OCI-LY1 (cell line): ENCODE measurements around the gene ABCB8.

Source experiments
- H2AFZ ChIP-seq: fragments of 200-600 bp; sonication (generic), shearing (Covaris generic); 2 replicates; pipeline ENCODE4 v1.6.0; 2014; ENCODE audit warnings: antibody characterized with exemption, mild to moderate bottlenecking, low read length
- H3F3A ChIP-seq: fragments of 200-600 bp; sonication (generic), shearing (Covaris generic); 2 replicates; pipeline ENCODE4 v1.6.0; 2014; ENCODE audit warnings: mild to moderate bottlenecking, antibody characterized with exemption, low read length, moderate library complexity; ENCODE audit not compliant: insufficient read depth
- H3K27ac ChIP-seq: fragments of 200-600 bp; sonication (generic); 2 replicates; pipeline ENCODE4 v1.5.1; 2014; ENCODE audit warnings: low read length, mixed run types, mild to moderate bottlenecking, low read depth; ENCODE audit not compliant: poor library complexity, severe bottlenecking
- H3K27me3 ChIP-seq: fragments of 200-600 bp; sonication (generic); 2 replicates; pipeline ENCODE4 v1.6.0; 2014; ENCODE audit warnings: antibody characterized with exemption, mild to moderate bottlenecking, low read length, moderate library complexity; ENCODE audit not compliant: insufficient read depth
- H3K36me3 ChIP-seq: fragments of 200-600 bp; sonication (generic); 2 replicates; pipeline ENCODE4 v1.6.1; 2014; ENCODE audit warnings: mild to moderate bottlenecking, antibody characterized with exemption, low read length, moderate library complexity, mixed read lengths; ENCODE audit not compliant: insufficient read depth
- H3K4me1 ChIP-seq: fragments of 200-600 bp; sonication (generic); 2 replicates; pipeline ENCODE4 v1.5.1; 2014; ENCODE audit warnings: mild to moderate bottlenecking, low read length, moderate library complexity; ENCODE audit not compliant: insufficient read depth, severe bottlenecking
- H3K4me2 ChIP-seq: fragments of 200-600 bp; sonication (generic), shearing (Covaris generic); 2 replicates; pipeline ENCODE4 v1.6.1; 2014; ENCODE audit warnings: low read length
- H3K4me3 ChIP-seq: fragments of 200-600 bp; sonication (generic); 2 replicates; pipeline ENCODE4 v1.5.1; 2014; ENCODE audit warnings: low read length, low read depth, mild to moderate bottlenecking, mixed read lengths; ENCODE audit not compliant: poor library complexity, severe bottlenecking
- H3K79me2 ChIP-seq: fragments of 200-600 bp; shearing (Covaris generic); 2 replicates; pipeline ENCODE4 v1.6.1; 2016; ENCODE audit warnings: mixed run types, low read length, mixed read lengths; ENCODE audit not compliant: insufficient read depth
- H3K9ac ChIP-seq: fragments of 200-600 bp; sonication (generic), shearing (Covaris generic); 2 replicates; pipeline ENCODE4 v1.6.1; 2014; ENCODE audit warnings: mild to moderate bottlenecking, low read length, mixed read lengths
- H3K9me2 ChIP-seq: fragments of 200-600 bp; sonication (generic), shearing (Covaris generic); 2 replicates; pipeline ENCODE4 v1.6.1; 2014; ENCODE audit warnings: low read depth, mild to moderate bottlenecking, low read length, mixed read lengths
- H3K9me3 ChIP-seq: fragments of 200-600 bp; shearing (Covaris generic); 2 replicates; pipeline ENCODE4 v1.6.1; 2014; ENCODE audit warnings: low read length, mixed read lengths
- H4K20me1 ChIP-seq: fragments of 200-600 bp; sonication (generic), shearing (Covaris generic); 2 replicates; pipeline ENCODE4 v1.6.0; 2016; ENCODE audit warnings: mild to moderate bottlenecking, low read length; ENCODE audit not compliant: insufficient read depth
- EZH2 ChIP-seq: fragments of 200-600 bp; sonication (generic), shearing (Covaris generic); IDR thresholded peaks from 2 replicates; pipeline ENCODE4 v1.8.0; 2017; ENCODE audit warnings: borderline replicate concordance, mixed run types, mild to moderate bottlenecking, antibody characterized with exemption, low read length, moderate library complexity, mixed read lengths
- TF ChIP-seq, protein P1 (sequence below): fragments of 200-600 bp; sonication (generic), shearing (Covaris generic); IDR thresholded peaks from 2 replicates; pipeline ENCODE4 v1.5.1; 2017; ENCODE audit warnings: mild to moderate bottlenecking, antibody characterized with exemption, low read length, moderate library complexity, mixed read lengths

Gene ABCB8

DNA sequence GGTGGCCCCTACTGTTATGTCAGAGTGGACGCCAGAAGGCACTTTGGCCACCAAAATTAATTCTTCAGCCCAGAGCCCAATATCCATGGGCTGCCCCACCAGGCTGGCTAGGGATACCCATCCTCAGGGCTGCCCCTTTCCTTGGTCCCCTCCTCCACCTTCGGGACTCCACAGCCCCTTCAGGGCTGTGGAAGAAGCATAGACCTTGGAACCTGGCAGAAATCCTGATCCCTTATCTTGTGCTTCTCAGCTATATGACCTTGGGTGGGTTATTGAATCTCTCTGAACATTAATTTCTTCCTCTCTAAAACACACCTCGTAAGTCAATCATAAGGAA is 55.5 kb downstream of the ABCB8 start:
- H2AFZ ChIP-seq, result 0 out of 2 replicates have a peak overlapping the region, but pooled peaks have one; percentile 44
- peak overlapping the region; percentile 82 for H3K4me3 ChIP-seq
- H3K36me3 ChIP-seq, result no peaks in the 10 kb centered on the region; the same call in 1 of the 2 replicates
- peaks cover 55% of the 10 kb centered on the region for H3K4me1 ChIP-seq
- no peaks in the 10 kb centered on the region for H4K20me1 ChIP-seq
- no peaks in the 10 kb centered on the region for H3K79me2 ChIP-seq
- H3K9me2 ChIP-seq, result no peaks in the 10 kb centered on the region
- H3K4me2 ChIP-seq, result peak overlapping the region; percentile 90
- H3K9me3 ChIP-seq, result no peaks in the 10 kb centered on the region
- H3F3A ChIP-seq, result no peaks in the 10 kb centered on the region; the same call in none of the 2 replicates
- H3K9ac ChIP-seq, result peak overlapping the region; percentile 92; the same call in 1 of the 2 replicates
- peaks cover 16% of the 10 kb centered on the region for H3K27me3 ChIP-seq
- no peak overlapping the region for H3K27ac ChIP-seq
- TF ChIP-seq, protein P1, sequence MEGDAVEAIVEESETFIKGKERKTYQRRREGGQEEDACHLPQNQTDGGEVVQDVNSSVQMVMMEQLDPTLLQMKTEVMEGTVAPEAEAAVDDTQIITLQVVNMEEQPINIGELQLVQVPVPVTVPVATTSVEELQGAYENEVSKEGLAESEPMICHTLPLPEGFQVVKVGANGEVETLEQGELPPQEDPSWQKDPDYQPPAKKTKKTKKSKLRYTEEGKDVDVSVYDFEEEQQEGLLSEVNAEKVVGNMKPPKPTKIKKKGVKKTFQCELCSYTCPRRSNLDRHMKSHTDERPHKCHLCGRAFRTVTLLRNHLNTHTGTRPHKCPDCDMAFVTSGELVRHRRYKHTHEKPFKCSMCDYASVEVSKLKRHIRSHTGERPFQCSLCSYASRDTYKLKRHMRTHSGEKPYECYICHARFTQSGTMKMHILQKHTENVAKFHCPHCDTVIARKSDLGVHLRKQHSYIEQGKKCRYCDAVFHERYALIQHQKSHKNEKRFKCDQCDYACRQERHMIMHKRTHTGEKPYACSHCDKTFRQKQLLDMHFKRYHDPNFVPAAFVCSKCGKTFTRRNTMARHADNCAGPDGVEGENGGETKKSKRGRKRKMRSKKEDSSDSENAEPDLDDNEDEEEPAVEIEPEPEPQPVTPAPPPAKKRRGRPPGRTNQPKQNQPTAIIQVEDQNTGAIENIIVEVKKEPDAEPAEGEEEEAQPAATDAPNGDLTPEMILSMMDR, result no peak
- TF ChIP-seq EZH2, result no peak

DNA sequence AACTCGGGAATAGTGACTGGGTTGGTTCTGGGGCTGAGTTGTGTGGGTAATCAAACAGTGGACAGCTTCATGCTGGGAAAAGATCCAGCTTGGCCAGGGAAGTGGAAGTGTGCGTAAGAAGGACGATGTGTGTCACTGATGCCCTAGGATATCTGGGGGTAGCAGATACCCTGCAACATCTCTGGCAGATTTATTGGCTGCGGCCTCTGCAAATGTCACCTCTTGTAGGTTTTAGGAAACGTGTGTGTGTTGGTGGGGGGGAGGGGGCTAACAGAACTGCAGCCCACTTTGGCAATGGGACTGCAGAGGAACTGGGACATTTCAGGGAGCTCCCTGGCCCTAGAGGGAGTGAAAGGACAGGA is 57.1 kb downstream of the ABCB8 start:
- H3K79me2 ChIP-seq, result no peaks in the 10 kb centered on the region
- no peak overlapping the region; the same call in 1 of the 2 replicates for H3K9ac ChIP-seq
- no peak overlapping the region for H2AFZ ChIP-seq
- no peak overlapping the region for H3K27ac ChIP-seq
- no peaks in the 10 kb centered on the region for H4K20me1 ChIP-seq
- H3K36me3 ChIP-seq, result no peaks in the 10 kb centered on the region
- H3K9me3 ChIP-seq, result no peaks in the 10 kb centered on the region
- peaks cover 42% of the 10 kb centered on the region for H3K4me1 ChIP-seq
- H3K4me2 ChIP-seq, result peak overlapping the region; percentile 77; the same call in 1 of the 2 replicates
- H3K27me3 ChIP-seq, result peaks cover 16% of the 10 kb centered on the region
- H3K9me2 ChIP-seq, result no peaks in the 10 kb centered on the region
- H3K4me3 ChIP-seq, result peak overlapping the region; percentile 64
- no peak for TF ChIP-seq EZH2
- TF ChIP-seq, protein P1, result no peak
- H3F3A ChIP-seq, result no peaks in the 10 kb centered on the region; the same call in none of the 2 replicates

DNA sequence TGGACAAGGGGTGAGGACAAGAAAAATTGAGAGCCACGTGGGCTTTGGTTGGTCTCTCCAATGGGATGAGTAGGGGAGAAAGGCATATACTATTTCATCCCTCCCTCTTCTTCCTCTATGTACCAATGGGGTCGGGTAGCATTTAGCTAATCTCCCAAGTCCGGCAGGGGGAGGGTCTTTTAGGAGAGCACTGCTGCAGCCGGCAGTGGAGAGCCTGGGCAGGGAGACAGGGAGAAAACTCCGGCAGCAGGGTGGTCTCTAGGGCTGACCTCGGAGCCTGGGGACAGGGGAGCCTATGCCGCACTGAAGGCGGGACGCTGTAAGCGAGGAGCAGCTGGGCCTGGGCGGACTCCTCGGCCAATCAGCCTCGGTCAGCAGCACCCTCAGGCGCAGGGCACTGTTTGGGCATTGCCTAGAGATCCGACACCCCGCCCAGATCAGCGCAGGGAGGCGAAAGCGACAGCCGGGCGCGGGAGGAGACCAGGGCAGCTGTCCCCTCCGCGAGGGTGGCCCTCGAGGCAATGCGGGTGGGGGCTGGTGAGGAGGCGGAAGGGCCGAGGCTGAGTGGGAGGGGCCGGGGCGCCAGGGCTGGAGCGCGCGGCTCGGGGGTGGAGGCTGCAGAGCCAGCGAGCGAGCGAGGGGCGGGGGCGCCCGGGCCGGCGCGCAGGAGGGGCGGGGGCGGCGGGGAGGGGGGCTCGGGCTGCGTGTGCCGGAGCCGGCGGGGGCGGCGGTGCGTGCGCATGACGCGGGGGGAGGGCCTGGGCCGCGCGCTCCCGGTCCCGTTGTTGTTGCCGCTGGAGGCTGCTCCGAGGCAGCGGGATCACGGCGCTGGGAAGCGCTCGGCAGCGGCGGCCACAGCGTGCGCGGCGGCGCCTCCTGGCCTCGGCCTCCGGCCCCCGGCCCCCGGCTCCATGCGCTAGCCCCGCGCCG is 57.7 kb downstream of the ABCB8 start, which contains the start of gene AGAP3:
AGAP3 (plus strand) TSS at position 785 of the 930 bp plus-strand sequence. CDS start 267 bp downstream, outside the sequence.
- Histone ChIP-seq H3K27ac (no peak within 1 kb of the TSS), H3F3A (no peaks in the 10 kb centered on the region; the same call in none of the 2 replicates), H3K4me3 (peak within 1 kb of the TSS; percentile 64), H2AFZ (no peak within 1 kb of the TSS), H3K9me3 (no peaks in the 10 kb centered on the region), H3K4me2 (peak within 1 kb of the TSS; percentile 77), H3K36me3 (no peaks in the 10 kb centered on the region), H4K20me1 (no peaks in the 10 kb centered on the region), H3K9me2 (no peaks in the 10 kb centered on the region), H3K9ac (peak within 1 kb of the TSS; percentile 55; the same call in 1 of the 2 replicates), H3K4me1 (peaks cover 41% of the 10 kb centered on the region), H3K79me2 (no peaks in the 10 kb centered on the region), H3K27me3 (peaks cover 16% of the 10 kb centered on the region)
- TF ChIP-seq, protein P1, result no peak; the same call in 1 of the 2 replicates
- TF ChIP-seq EZH2, result no peak
